A549 (cell line): ENCODE results near the gene MOGAT2. TPM values are rescaled to one million over a fixed set of nuclear protein-coding genes. Genes with fewer than 3 reads are reported as not detected.

Source experiments
- ATAC-seq, 2 experiments: fragments of 200-7000 bp in 1 of 2; fragments of >200 bp in 1 of 2; cut with Nextera tagmentation in 1 of 2; cut with Tn5 transposase in 1 of 2; 3 replicates each; pipeline versions ENCODE4 v1.8.0 to v1.9.1; 2018 to 2020; ENCODE audit warnings: mild to moderate bottlenecking in 1 of 2, moderate library complexity in 1 of 2
- CTCF ChIA-PET: fragments of 300-600 bp; sonication (Branson Sonifier 250); formaldehyde crosslinking; extraction: SDS; loops from one replicate; lab custom pipeline; 2021; ENCODE audit warnings: antibody characterized with exemption, inconsistent platforms; lab: Yijun Ruan, JAX
- POLR2A ChIA-PET: fragments of 350-600 bp; formaldehyde crosslinking; extraction: SDS; loops from one replicate; lab custom pipeline; 2021; ENCODE audit warnings: antibody characterized with exemption, inconsistent platforms; lab: Yijun Ruan, JAX
- DNase-seq, 2 experiments: peaks; one replicate each; pipeline versions ENCODE4 v3.0.0 to v3.0.0-alpha.2; 2011 to 2016; ENCODE audit warnings: low read depth in 1 of 2, low spot score in 1 of 2
- FAIRE-seq: peaks from 2 replicates; lab custom pipeline; 2011; peaks lifted over from hg19 to GRCh38; lab: Jason Lieb, UNC
- H3K27ac ChIP-seq, 2 experiments: fragments of >200 bp; sonication (Bioruptor Twin); formaldehyde crosslinking; 3 replicates each; pipeline ENCODE4 v1.5.1; 2016 to 2017
- H3K4me1 ChIP-seq: fragments of >200 bp; sonication (Bioruptor Twin); formaldehyde crosslinking; 3 replicates; pipeline ENCODE4 v1.6.1; 2016
- H3K4me2 ChIP-seq: fragments of >200 bp; sonication (Bioruptor Twin); formaldehyde crosslinking; 3 replicates; pipeline ENCODE4 v1.6.1; 2016
- H3K4me3 ChIP-seq: fragments of >200 bp; sonication (Bioruptor Twin); formaldehyde crosslinking; 3 replicates; pipeline ENCODE4 v1.5.1; 2016
- H3K9me3 ChIP-seq: fragments of >200 bp; sonication (Bioruptor Twin); formaldehyde crosslinking; 3 replicates; pipeline ENCODE4 v1.6.1; 2016
- CBX2 ChIP-seq: fragments of 200-600 bp; sonication (generic); IDR thresholded peaks from 2 replicates; pipeline ENCODE4 v1.6.1; 2016; ENCODE audit warnings: low read depth, mild to moderate bottlenecking, borderline replicate concordance
- CHD2 ChIP-seq: fragments of 150-350 bp; IDR thresholded peaks from 2 replicates; pipeline ENCODE4 v1.6.1; 2014; ENCODE audit warnings: low read length; ENCODE audit not compliant: partially characterized antibody
- E2F6 ChIP-seq: IDR thresholded peaks from 2 replicates; pipeline ENCODE4 v1.6.1; 2012; ENCODE audit warnings: low read depth, borderline replicate concordance
- EHF ChIP-seq: fragments of 250-450 bp; sonication (Bioruptor Pico); IDR thresholded peaks from 2 replicates; pipeline ENCODE4 v1.5.0; 2020; ENCODE audit warnings: mild to moderate bottlenecking
- EP300 ChIP-seq, 2 experiments: fragments of >200 bp; sonication (Bioruptor Twin); formaldehyde crosslinking; IDR thresholded peaks; 2 replicates in 1 of 2; 3 replicates in 1 of 2; pipeline ENCODE4 v1.6.1; 2016 to 2017
- ESRRA ChIP-seq: fragments of 150-350 bp; IDR thresholded peaks from 2 replicates; pipeline ENCODE4 v1.6.1; 2014; ENCODE audit warnings: mild to moderate bottlenecking, low read length, borderline replicate concordance
- FOXS1 ChIP-seq: fragments of 250-450 bp; sonication (Bioruptor Pico); IDR thresholded peaks from 2 replicates; pipeline ENCODE4 v1.5.0; 2020; ENCODE audit warnings: mild to moderate bottlenecking, moderate library complexity
- GATA3 ChIP-seq: IDR thresholded peaks from 2 replicates; pipeline ENCODE4 v1.6.1; 2012; ENCODE audit warnings: borderline replicate concordance
- HMGXB4 ChIP-seq: fragments of 250-450 bp; sonication (Bioruptor Pico); IDR thresholded peaks from 2 replicates; pipeline ENCODE4 v1.5.0; 2021; ENCODE audit warnings: mild to moderate bottlenecking, moderate library complexity, borderline replicate concordance
- HOXA7 ChIP-seq: fragments of 250-450 bp; sonication (Bioruptor Pico); IDR thresholded peaks from 2 replicates; pipeline ENCODE4 v1.5.0; 2020; ENCODE audit warnings: mild to moderate bottlenecking, moderate library complexity
- HOXB5 ChIP-seq: fragments of 250-450 bp; sonication (Bioruptor Pico); IDR thresholded peaks from 2 replicates; pipeline ENCODE4 v1.5.0; 2020; ENCODE audit warnings: mild to moderate bottlenecking, moderate library complexity
- KDM1A ChIP-seq: fragments of 200-600 bp; sonication (generic); IDR thresholded peaks from 2 replicates; pipeline ENCODE4 v1.6.1; 2016; ENCODE audit warnings: low read depth, mild to moderate bottlenecking
- KDM5A ChIP-seq: fragments of 200-600 bp; sonication (generic); IDR thresholded peaks from 2 replicates; pipeline ENCODE4 v1.6.1; 2016; ENCODE audit warnings: antibody characterized with exemption, mild to moderate bottlenecking
- MAZ ChIP-seq: fragments of 150-350 bp; IDR thresholded peaks from 2 replicates; pipeline ENCODE4 v1.6.1; 2014; ENCODE audit warnings: antibody characterized with exemption, low read depth, low read length, borderline replicate concordance
- NPAS2 ChIP-seq: fragments of 250-450 bp; sonication (Bioruptor Pico); IDR thresholded peaks from 2 replicates; pipeline ENCODE4 v1.8.0; 2022; ENCODE audit warnings: mild to moderate bottlenecking, moderate library complexity, borderline replicate concordance
- NR3C1 ChIP-seq: fragments of >200 bp; sonication (Bioruptor Twin); formaldehyde crosslinking; IDR thresholded peaks from 3 replicates; pipeline ENCODE4 v1.6.1; 2017
- RAD21 ChIP-seq, 2 experiments: fragments of >200 bp in 1 of 2; sonication (Bioruptor Twin) in 1 of 2; formaldehyde crosslinking in 1 of 2; IDR thresholded peaks in 1 of 2; conservative IDR thresholded peaks in 1 of 2; 2 replicates in 1 of 2; 3 replicates in 1 of 2; pipeline ENCODE4 v1.6.1; 2012 to 2018; ENCODE audit warnings: inconsistent platforms in 1 of 2
- RARB ChIP-seq: fragments of 250-450 bp; sonication (Bioruptor Pico); IDR thresholded peaks from 2 replicates; pipeline ENCODE4 v1.8.0; 2021; ENCODE audit warnings: mild to moderate bottlenecking, moderate library complexity
- SMC3 ChIP-seq: fragments of >200 bp; sonication (Bioruptor Twin); formaldehyde crosslinking; IDR thresholded peaks from 3 replicates; pipeline ENCODE4 v1.6.1; 2018; ENCODE audit warnings: inconsistent platforms
- SREBF2 ChIP-seq: fragments of 450-650 bp; IDR thresholded peaks from 2 replicates; pipeline ENCODE4 v1.6.1; 2014; ENCODE audit warnings: mild to moderate bottlenecking, moderate library complexity
- TFCP2L1 ChIP-seq: fragments of 250-450 bp; sonication (Bioruptor Pico); IDR thresholded peaks from 2 replicates; pipeline ENCODE4 v1.5.0; 2021; ENCODE audit warnings: mild to moderate bottlenecking
- ZNF302 ChIP-seq: fragments of 250-450 bp; sonication (Bioruptor Pico); IDR thresholded peaks from 2 replicates; pipeline ENCODE4 v1.9.0; 2021; ENCODE audit warnings: inconsistent platforms, mild to moderate bottlenecking, moderate library complexity
- ZSCAN20 ChIP-seq: fragments of 250-450 bp; sonication (Bioruptor Pico); IDR thresholded peaks from 2 replicates; pipeline ENCODE4 v1.8.0; 2022; ENCODE audit warnings: mild to moderate bottlenecking, moderate library complexity
- WGBS: methylation state at CpG from one replicate; pipeline ENCODE4 v1.1.6; 2017; ENCODE audit errors: missing lambda C conversion rate; 5-methylcytosine and 5-hydroxymethylcytosine counted together
- polyA plus RNA-seq, 4 experiments: library from polyadenylated mRNA; depleted of rRNA in 3 of 4; stranded (reverse); fragments of >200 nt; fragmentation: RNase III in 1 of 4; extraction: RNeasy Plus Mini Kit Qiagen cat#74134 plus additional on column Dnase treatment in 1 of 4; gene quantifications; 2 replicates in 3 of 4; 3 replicates in 1 of 4; pipeline ENCODE4 v1.2.3, GENCODE V29; 2011 to 2017
- TF ChIP-seq, protein P1 (sequence below): IDR thresholded peaks from 2 replicates; pipeline ENCODE4 v1.6.1; 2012
- TF ChIP-seq, protein P2 (sequence below): fragments of >200 bp; sonication (Bioruptor Twin); formaldehyde crosslinking; IDR thresholded peaks from 3 replicates; pipeline ENCODE4 v1.6.1; 2016

Gene MOGAT2
- polyA plus RNA-seq, 2 of the 4 experiments (the other 2 are of a cell fraction) = not detected

DNA sequence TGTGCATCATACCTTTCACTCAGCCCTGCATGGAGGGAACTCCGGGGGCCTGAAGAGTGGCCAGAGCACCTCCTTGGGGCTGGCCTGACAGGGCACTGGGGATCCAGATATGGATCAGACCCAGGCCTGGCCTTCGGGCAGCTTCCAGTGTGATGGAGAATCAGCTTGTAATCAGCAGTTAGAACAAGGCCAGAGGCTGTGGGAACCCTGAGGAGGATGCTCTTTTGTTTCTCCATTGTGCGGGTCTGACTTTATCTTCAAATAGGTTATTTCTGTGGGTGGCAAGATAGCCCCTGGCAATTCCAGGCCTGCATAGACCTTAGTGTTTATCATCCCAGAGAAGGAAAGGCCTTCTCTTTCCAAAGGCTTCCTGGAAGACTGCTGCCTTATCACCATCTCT, 63.2 kb downstream of the MOGAT2 start (continued):
- TF ChIP-seq, protein P1, sequence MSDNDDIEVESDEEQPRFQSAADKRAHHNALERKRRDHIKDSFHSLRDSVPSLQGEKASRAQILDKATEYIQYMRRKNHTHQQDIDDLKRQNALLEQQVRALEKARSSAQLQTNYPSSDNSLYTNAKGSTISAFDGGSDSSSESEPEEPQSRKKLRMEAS = no peak
- TF ChIP-seq RARB = no peak
- TF ChIP-seq MAZ = no peak
- no peak for TF ChIP-seq CBX2
- TF ChIP-seq SMC3 = no peak
- TF ChIP-seq SREBF2 = no peak
- TF ChIP-seq RAD21 (conservative IDR thresholded peaks at IDR 0.05 in 1 of 2, IDR thresholded peaks at IDR 0.05 in 1 of 2) = no peak

GRCh38 chr11:75781296-75781695, 63.7 kb downstream of the MOGAT2 start:
- H3K4me1 ChIP-seq = peaks cover 7% of the 10 kb centered on the region; the same call in 2 of the 3 replicates
- H3K4me2 ChIP-seq = no peak overlapping the region
- H3K4me3 ChIP-seq = no peak overlapping the region
- ChIA-PET CTCF (interaction anchor here (1.0 kb wide), 1 partner anchor 10 kb away, joined by 4 read pairs; no protein-coding TSS in a partner anchor), POLR2A (no interaction called here)
- no peaks in the 10 kb centered on the region for H3K9me3 ChIP-seq
- no peak overlapping the region for H3K27ac ChIP-seq
- no peak for DNase-seq
- no peak for ATAC-seq
- FAIRE-seq = no peak
- 70% methylated on average over 5 of the region's 7 CpGs for WGBS
- TF ChIP-seq RARB = no peak
- TF ChIP-seq KDM5A = no peak
- no peak for TF ChIP-seq ZNF302 (CRISPR knock-in tag)
- no peak for TF ChIP-seq RAD21 (conservative IDR thresholded peaks at IDR 0.05 in 1 of 2, IDR thresholded peaks at IDR 0.05 in 1 of 2)
- TF ChIP-seq KDM1A = no peak
- no peak for TF ChIP-seq CHD2
- TF ChIP-seq ESRRA = no peak
- TF ChIP-seq EP300 (IDR thresholded peaks at IDR 0.05) = no peak
- no peak for TF ChIP-seq HOXB5
- no peak for TF ChIP-seq TFCP2L1 (CRISPR knock-in tag)
- TF ChIP-seq SMC3 = no peak
- no peak for TF ChIP-seq HMGXB4 (CRISPR knock-in tag)
- TF ChIP-seq GATA3 = no peak
- no peak for TF ChIP-seq ZSCAN20
- TF ChIP-seq EHF = no peak
- TF ChIP-seq NPAS2 (CRISPR knock-in tag) = no peak
- no peak for TF ChIP-seq MAZ
- TF ChIP-seq NR3C1 = no peak
- TF ChIP-seq FOXS1 (CRISPR knock-in tag) = no peak
- TF ChIP-seq, protein P2, sequence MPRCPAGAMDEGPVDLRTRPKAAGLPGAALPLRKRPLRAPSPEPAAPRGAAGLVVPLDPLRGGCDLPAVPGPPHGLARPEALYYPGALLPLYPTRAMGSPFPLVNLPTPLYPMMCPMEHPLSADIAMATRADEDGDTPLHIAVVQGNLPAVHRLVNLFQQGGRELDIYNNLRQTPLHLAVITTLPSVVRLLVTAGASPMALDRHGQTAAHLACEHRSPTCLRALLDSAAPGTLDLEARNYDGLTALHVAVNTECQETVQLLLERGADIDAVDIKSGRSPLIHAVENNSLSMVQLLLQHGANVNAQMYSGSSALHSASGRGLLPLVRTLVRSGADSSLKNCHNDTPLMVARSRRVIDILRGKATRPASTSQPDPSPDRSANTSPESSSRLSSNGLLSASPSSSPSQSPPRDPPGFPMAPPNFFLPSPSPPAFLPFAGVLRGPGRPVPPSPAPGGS = no peak

- H3K9me3 ChIP-seq = no peaks in the 10 kb centered on the region
- no peak overlapping the region for H3K4me2 ChIP-seq
- ATAC-seq (no peak), FAIRE-seq (no peak), DNase-seq (no peak)
- H3K27ac ChIP-seq = no peak overlapping the region
- peaks cover 11% of the 10 kb centered on the region; the same call in 2 of the 3 replicates for H3K4me1 ChIP-seq
- ChIA-PET CTCF (no interaction called here), POLR2A (no interaction called here)
- H3K4me3 ChIP-seq = no peak overlapping the region
- 88% methylated on average over 9 of the region's 9 CpGs for WGBS
- TF ChIP-seq KDM1A (no peak), ZSCAN20 (no peak), E2F6 (no peak), HOXA7 (CRISPR knock-in tag) (no peak), GATA3 (no peak)
Observed at GRCh38 chr11:75781831-75782230, 64.2 kb downstream of the MOGAT2 start.
